K562 (cell line): ENCODE results near the gene MARK3. TPM values are rescaled to one million over a fixed set of nuclear protein-coding genes. Genes with fewer than 3 reads are reported as not detected.

Experiments used
- CBX2 ChIP-seq: fragments of 200-600 bp; sonication (generic); IDR thresholded peaks from one replicate; pipeline ENCODE4 v1.6.1; 2012; ENCODE audit warnings: mild to moderate bottlenecking, low read length, inconsistent platforms; ENCODE audit not compliant: insufficient read depth, poor library complexity, severe bottlenecking
- CBX5 ChIP-seq: IDR thresholded peaks from 2 replicates; pipeline ENCODE4 v1.6.1; 2014; ENCODE audit warnings: low read depth, borderline replicate concordance
- ELF4 ChIP-seq: fragments of 450-650 bp; formaldehyde crosslinking; IDR thresholded peaks from 2 replicates; pipeline ENCODE4 v1.4.0; 2022; ENCODE audit warnings: missing genetic modification characterization
- FOXK2 ChIP-seq, 2 experiments: fragments of 450-650 bp; IDR thresholded peaks in 1 of 2; conservative IDR thresholded peaks in 1 of 2; 2 replicates each; pipeline ENCODE4 v1.6.1; 2016; ENCODE audit warnings: low read depth in 2 of 2, mild to moderate bottlenecking in 1 of 2
- GATAD2A ChIP-seq: fragments of 450-650 bp; IDR thresholded peaks from 2 replicates; pipeline ENCODE4 v1.6.1; 2017
- IFI16 ChIP-seq: fragments of 250-450 bp; sonication (Bioruptor Pico); IDR thresholded peaks from 2 replicates; pipeline ENCODE4 v2.1.2; 2022; ENCODE audit warnings: mild to moderate bottlenecking, inconsistent platforms
- PML ChIP-seq: IDR thresholded peaks from 2 replicates; pipeline ENCODE4 v1.6.1; 2012; ENCODE audit warnings: low read length, inconsistent platforms
- POU5F1 ChIP-seq: fragments of 150-350 bp; IDR thresholded peaks from 2 replicates; pipeline ENCODE4 v1.6.1; 2014; ENCODE audit warnings: borderline replicate concordance, low read length, low read depth, mild to moderate bottlenecking; ENCODE audit not compliant: partially characterized antibody
- RB1 ChIP-seq: fragments of 450-650 bp; IDR thresholded peaks from 2 replicates; pipeline ENCODE4 v1.6.1; 2017; ENCODE audit warnings: low read depth, mild to moderate bottlenecking
- XRCC4 ChIP-seq: IDR thresholded peaks from one replicate; pipeline ENCODE4 v1.6.1; 2011; ENCODE audit not compliant: insufficient read depth, insufficient read length; ENCODE audit errors: extremely low read depth
- ZC3H4 ChIP-seq: sonication (generic); formaldehyde crosslinking; IDR thresholded peaks from 2 replicates; pipeline ENCODE4 v1.9.0; 2021; ENCODE audit warnings: missing genetic modification reagents, borderline replicate concordance
- ZNF197 ChIP-seq: fragments of 200-800 bp; sonication (Bioruptor generic); IDR thresholded peaks from 2 replicates; pipeline ENCODE4 v1.6.1; 2016; ENCODE audit warnings: low read depth, missing genetic modification characterization, missing compliant biosample characterization
- ZNF274 ChIP-seq: IDR thresholded peaks from 2 replicates; pipeline ENCODE4 v1.6.1; 2011; ENCODE audit warnings: low read depth, mild to moderate bottlenecking, low read length, moderate library complexity, borderline replicate concordance
- ZNF408 ChIP-seq: fragments of 250-450 bp; sonication (Bioruptor Pico); IDR thresholded peaks from 2 replicates; pipeline ENCODE4 v1.4.0; 2020; ENCODE audit warnings: low read depth, mild to moderate bottlenecking, moderate library complexity
- ZNF586 ChIP-seq: fragments of 450-650 bp; formaldehyde crosslinking; conservative IDR thresholded peaks from 2 replicates; pipeline ENCODE4 v1.4.0; 2020; ENCODE audit warnings: mild to moderate bottlenecking, moderate library complexity
- ZNF76 ChIP-seq: fragments of 250-450 bp; sonication (Bioruptor Pico); IDR thresholded peaks from 2 replicates; pipeline ENCODE4 v1.4.0; 2020; ENCODE audit warnings: mild to moderate bottlenecking, moderate library complexity, borderline replicate concordance
- polyA plus RNA-seq, 8 experiments: library from polyadenylated mRNA; depleted of rRNA in 4 of 8; stranded (reverse) in 5 of 8; unstranded in 3 of 8; fragments of >200 nt; fragmentation: Nextera tagmentation in 2 of 8; fragmentation: Illumina TruSeq in 1 of 8; extraction: Ambion mirVana in 2 of 8; extraction: Trizol in 1 of 8; gene quantifications; 2 replicates each; pipeline versions ENCODE4 v1.2.1 to v1.2.3, GENCODE V29; 2011 to 2014; ENCODE audit warnings: inconsistent platforms in 1 of 8, missing spikeins in 1 of 8
- total RNA-seq, 7 experiments: library from RNA; depleted of rRNA in 6 of 7; stranded (reverse); fragments of >200 nt in 6 of 7; fragmentation: Illumina TruSeq in 2 of 7; extraction: Trizol in 2 of 7; gene quantifications; 2 replicates each; pipeline versions ENCODE4 v1.2.1 to v1.2.3, GENCODE V29; 2011 to 2021; ENCODE audit warnings: low replicate concordance in 1 of 7
- TF ChIP-seq, protein P1 (sequence below): fragments of 250-450 bp; sonication (Bioruptor Pico); IDR thresholded peaks from 2 replicates; pipeline ENCODE4 v1.4.0; 2020; ENCODE audit warnings: mild to moderate bottlenecking
- TF ChIP-seq, protein P2 (sequence below): fragments of 250-450 bp; sonication (Bioruptor Pico); IDR thresholded peaks from 2 replicates; pipeline ENCODE4 v1.5.0; 2021
- TF ChIP-seq, protein P3 (sequence below): IDR thresholded peaks from 3 replicates; pipeline ENCODE4 v1.6.1; 2011; ENCODE audit warnings: borderline replicate concordance, mild to moderate bottlenecking, moderate library complexity; ENCODE audit not compliant: insufficient read length; ENCODE audit errors: extremely low read depth
- TF ChIP-seq, protein P4 (sequence below): fragments of 450-650 bp; formaldehyde crosslinking; IDR thresholded peaks from 2 replicates; pipeline ENCODE4 v1.4.0; 2020; ENCODE audit warnings: mild to moderate bottlenecking, moderate library complexity

MARK3 gene
- total and polyA plus RNA-seq, 9 of the 15 experiments (the other 6 are each of a cell fraction or from before 2014, with no cell fraction given): 10.1 to 68.7 (median 56.3) TPM

DNA sequence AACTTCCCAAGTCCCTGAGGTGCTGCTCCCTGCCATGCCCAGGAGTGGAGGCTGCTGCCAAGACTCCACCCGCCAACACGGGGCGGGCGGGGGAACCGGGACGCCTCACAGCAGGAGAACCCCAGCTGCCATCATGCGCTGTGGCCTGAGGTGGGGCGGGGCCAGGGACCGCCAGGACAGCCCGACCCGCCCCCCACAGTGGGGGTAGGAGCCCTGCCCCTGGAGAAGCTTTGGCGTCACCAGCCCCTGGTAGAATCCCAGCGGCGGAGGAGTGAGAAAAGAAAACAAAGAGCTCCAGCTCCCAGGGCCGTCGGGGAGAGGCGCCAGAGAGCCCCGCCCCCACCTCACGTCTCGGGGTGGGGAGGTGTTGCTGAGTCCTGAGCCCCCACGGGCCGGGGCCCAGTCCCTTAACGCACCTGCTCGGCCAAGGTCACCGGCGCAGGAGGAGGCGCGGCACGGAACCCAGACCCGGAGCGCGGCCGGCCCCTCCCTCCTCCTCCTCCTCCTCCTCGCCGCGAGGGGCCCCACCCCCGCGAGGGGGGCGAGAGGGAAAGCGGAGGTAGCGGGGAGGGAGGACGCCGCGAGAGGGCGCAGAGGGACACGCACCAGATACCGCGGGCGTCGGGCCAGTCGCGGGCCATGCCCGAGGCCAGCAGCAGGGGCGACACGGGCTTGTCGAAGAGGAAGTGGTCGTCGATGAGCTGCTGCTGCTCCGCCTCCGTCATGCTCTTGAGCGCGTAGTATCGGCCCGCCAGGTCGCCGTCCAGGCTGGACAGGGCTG, 135.6 kb downstream of the MARK3 start (continued):
- TF ChIP-seq POU5F1 (no peak), PML (no peak), ZNF408 (CRISPR knock-in tag) (no peak), ZNF197 (CRISPR knock-in tag) (no peak), GATAD2A (peak; percentile 67; the same call in 1 of the 2 replicates), IFI16 (CRISPR knock-in tag) (no peak), RB1 (peak; percentile 55; the same call in 1 of the 2 replicates), ELF4 (CRISPR knock-in tag) (no peak), ZNF586 (no peak), ZNF76 (CRISPR knock-in tag) (no peak), ZC3H4 (CRISPR knock-in tag) (0 out of 2 replicates have a peak, but pooled peaks have one; percentile 78), ZNF274 (no peak), CBX5 (no peak), FOXK2 (conservative IDR thresholded peaks at IDR 0.05 in 1 of 2, IDR thresholded peaks at IDR 0.05 in 1 of 2; ENCODE audit: low read depth in 2 of 2) (no peak), CBX2 (no peak), XRCC4 (no peak)
- TF ChIP-seq, protein P1, sequence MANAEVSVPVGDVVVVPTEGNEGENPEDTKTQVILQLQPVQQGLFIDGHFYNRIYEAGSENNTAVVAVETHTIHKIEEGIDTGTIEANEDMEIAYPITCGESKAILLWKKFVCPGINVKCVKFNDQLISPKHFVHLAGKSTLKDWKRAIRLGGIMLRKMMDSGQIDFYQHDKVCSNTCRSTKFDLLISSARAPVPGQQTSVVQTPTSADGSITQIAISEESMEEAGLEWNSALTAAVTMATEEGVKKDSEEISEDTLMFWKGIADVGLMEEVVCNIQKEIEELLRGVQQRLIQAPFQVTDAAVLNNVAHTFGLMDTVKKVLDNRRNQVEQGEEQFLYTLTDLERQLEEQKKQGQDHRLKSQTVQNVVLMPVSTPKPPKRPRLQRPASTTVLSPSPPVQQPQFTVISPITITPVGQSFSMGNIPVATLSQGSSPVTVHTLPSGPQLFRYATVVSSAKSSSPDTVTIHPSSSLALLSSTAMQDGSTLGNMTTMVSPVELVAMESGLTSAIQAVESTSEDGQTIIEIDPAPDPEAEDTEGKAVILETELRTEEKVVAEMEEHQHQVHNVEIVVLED (CRISPR knock-in tag): peak; percentile 69
- TF ChIP-seq, protein P2, sequence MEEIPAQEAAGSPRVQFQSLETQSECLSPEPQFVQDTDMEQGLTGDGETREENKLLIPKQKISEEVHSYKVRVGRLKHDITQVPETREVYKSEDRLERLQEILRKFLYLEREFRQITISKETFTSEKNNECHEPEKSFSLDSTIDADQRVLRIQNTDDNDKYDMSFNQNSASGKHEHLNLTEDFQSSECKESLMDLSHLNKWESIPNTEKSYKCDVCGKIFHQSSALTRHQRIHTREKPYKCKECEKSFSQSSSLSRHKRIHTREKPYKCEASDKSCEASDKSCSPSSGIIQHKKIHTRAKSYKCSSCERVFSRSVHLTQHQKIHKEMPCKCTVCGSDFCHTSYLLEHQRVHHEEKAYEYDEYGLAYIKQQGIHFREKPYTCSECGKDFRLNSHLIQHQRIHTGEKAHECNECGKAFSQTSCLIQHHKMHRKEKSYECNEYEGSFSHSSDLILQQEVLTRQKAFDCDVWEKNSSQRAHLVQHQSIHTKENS: no peak
- TF ChIP-seq, protein P3, sequence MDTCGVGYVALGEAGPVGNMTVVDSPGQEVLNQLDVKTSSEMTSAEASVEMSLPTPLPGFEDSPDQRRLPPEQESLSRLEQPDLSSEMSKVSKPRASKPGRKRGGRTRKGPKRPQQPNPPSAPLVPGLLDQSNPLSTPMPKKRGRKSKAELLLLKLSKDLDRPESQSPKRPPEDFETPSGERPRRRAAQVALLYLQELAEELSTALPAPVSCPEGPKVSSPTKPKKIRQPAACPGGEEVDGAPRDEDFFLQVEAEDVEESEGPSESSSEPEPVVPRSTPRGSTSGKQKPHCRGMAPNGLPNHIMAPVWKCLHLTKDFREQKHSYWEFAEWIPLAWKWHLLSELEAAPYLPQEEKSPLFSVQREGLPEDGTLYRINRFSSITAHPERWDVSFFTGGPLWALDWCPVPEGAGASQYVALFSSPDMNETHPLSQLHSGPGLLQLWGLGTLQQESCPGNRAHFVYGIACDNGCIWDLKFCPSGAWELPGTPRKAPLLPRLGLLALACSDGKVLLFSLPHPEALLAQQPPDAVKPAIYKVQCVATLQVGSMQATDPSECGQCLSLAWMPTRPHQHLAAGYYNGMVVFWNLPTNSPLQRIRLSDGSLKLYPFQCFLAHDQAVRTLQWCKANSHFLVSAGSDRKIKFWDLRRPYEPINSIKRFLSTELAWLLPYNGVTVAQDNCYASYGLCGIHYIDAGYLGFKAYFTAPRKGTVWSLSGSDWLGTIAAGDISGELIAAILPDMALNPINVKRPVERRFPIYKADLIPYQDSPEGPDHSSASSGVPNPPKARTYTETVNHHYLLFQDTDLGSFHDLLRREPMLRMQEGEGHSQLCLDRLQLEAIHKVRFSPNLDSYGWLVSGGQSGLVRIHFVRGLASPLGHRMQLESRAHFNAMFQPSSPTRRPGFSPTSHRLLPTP: no peak
- TF ChIP-seq, protein P4, sequence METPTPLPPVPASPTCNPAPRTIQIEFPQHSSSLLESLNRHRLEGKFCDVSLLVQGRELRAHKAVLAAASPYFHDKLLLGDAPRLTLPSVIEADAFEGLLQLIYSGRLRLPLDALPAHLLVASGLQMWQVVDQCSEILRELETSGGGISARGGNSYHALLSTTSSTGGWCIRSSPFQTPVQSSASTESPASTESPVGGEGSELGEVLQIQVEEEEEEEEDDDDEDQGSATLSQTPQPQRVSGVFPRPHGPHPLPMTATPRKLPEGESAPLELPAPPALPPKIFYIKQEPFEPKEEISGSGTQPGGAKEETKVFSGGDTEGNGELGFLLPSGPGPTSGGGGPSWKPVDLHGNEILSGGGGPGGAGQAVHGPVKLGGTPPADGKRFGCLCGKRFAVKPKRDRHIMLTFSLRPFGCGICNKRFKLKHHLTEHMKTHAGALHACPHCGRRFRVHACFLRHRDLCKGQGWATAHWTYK (CRISPR knock-in tag): 0 out of 2 replicates have a peak, but pooled peaks have one; percentile 32
